Stimulated activated effector memory CD8-positive, alpha-beta T cell treated with anti-CD3 and anti-CD28 coated beads, Interleukin-12 subunit alpha, Interleukin-12 subunit beta, amount 100 ng/mL, for 72 hours (primary cell): ENCODE data around the gene FBXO38.

Source experiments
- ATAC-seq: fragments of 150-1000 bp; cut with Tn5 transposase; 2 replicates; pipeline ENCODE4 v1.10.0; 2021
- DNase-seq, 2 donors: peaks; one replicate each; pipeline ENCODE4 v3.0.0; 2021 to 2022; ENCODE audit warnings: low spot score in 2 of 2
- H3K27ac Mint-ChIP-seq: one replicate; pipeline ENCODE4 v1.8.0; 2022; ENCODE audit warnings: mild to moderate bottlenecking, mixed read lengths
- H3K36me3 Mint-ChIP-seq: one replicate; pipeline ENCODE4 v1.8.0; 2022; ENCODE audit warnings: mild to moderate bottlenecking, mixed read lengths
- H3K4me1 Mint-ChIP-seq: one replicate; pipeline ENCODE4 v1.8.0; 2022; ENCODE audit warnings: mixed read lengths
- H3K4me3 Mint-ChIP-seq: one replicate; pipeline ENCODE4 v1.8.0; 2022; ENCODE audit warnings: mild to moderate bottlenecking, mixed read lengths
- H3K9me3 Mint-ChIP-seq: one replicate; pipeline ENCODE4 v1.8.0; 2022; ENCODE audit warnings: mixed read lengths

The FBXO38 gene

GRCh38 chr5:148376198-148376597 is 7.6 kb upstream of the FBXO38 start:
- no peak for DNase-seq
- Mint-ChIP-seq H3K9me3 (peaks cover 7% of the 10 kb centered on the region), H3K27ac (no peak overlapping the region), H3K36me3 (no peaks in the 10 kb centered on the region), H3K4me1 (no peaks in the 10 kb centered on the region), H3K4me3 (no peak overlapping the region)
- ATAC-seq = no peak

DNA sequence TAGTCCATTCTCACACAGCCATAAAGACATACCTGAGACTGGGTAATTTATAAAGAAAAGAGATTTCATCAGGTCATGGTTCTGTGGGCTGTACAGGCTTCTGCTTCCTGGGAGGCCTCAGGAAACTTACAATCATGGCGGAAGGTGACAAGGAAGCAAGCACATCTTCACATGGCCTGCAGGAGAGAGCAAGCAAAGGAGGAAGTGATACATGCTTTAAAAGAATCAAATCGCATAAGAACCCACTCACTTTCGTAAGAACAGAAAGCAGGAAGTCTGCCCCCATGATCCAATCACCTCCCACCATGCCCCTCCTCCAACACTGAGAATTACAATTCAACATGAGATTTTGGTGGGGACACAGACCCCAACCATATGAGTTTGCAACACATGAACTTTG is 5.1 kb upstream of the FBXO38 start:
- Mint-ChIP-seq H3K36me3 (peaks cover 3% of the 10 kb centered on the region), H3K27ac (no peak overlapping the region), H3K4me1 (peaks cover 6% of the 10 kb centered on the region), H3K9me3 (peaks cover 7% of the 10 kb centered on the region), H3K4me3 (no peak overlapping the region)
- no peak for DNase-seq
- ATAC-seq = no peak

GRCh38 chr5:148379340-148379739 is 4.4 kb upstream of the FBXO38 start:
- Mint-ChIP-seq H3K36me3 (peaks cover 7% of the 10 kb centered on the region), H3K9me3 (peaks cover 7% of the 10 kb centered on the region), H3K4me1 (peaks cover 11% of the 10 kb centered on the region), H3K27ac (no peak overlapping the region), H3K4me3 (no peak overlapping the region)
- ATAC-seq = no peak
- no peak for DNase-seq

DNA sequence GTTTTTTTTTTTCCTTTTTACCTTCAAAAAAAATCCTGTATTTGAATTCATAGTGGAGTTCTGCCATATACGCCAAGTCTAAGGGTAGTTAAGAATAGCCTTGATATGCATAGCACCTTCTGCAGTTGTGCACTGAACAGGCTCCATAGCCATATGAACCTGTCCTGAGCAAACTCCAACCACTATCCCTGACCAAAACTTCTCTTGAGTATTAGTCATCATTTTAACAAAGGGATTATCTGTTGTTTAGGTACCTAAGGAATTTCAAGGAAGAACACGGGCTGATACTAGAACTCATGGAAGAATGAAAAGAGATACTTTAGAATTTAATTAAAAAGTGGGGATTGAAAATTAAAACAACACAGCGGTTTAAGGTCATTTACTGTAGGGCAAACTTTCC is 1.9 kb upstream of the FBXO38 start:
- no peak overlapping the region for H3K27ac Mint-ChIP-seq

DNA sequence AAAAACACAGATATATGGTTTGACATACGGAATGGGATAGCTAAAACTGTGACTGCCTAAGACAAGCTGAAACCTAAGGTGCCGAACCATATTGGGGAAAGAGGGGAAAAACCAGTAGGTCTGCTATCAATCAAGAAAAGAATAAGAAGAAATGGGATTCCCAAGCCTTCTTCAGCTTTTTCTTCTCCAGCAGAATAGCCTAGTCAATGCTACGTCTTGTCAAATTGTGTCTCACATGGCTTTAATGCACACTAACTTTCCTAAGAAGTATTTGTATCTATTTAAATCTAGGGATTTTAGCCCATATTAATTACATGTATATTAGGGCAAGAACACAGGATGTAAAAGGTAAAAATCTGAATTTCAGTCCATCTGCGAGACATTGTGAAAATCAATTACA is 797 bp upstream of the FBXO38 start:
- DNase-seq (no peak), ATAC-seq (no peak)
- H3K4me1 Mint-ChIP-seq = peaks cover 42% of the 10 kb centered on the region
- peaks cover 24% of the 10 kb centered on the region for H3K36me3 Mint-ChIP-seq
- peaks cover 7% of the 10 kb centered on the region for H3K9me3 Mint-ChIP-seq
- peak overlapping the region; percentile 97 for H3K27ac Mint-ChIP-seq
- H3K4me3 Mint-ChIP-seq = peak overlapping the region; percentile 80

More for the DNA sequence above, 1.9 kb upstream of the FBXO38 start:
- Mint-ChIP-seq H3K9me3 (peaks cover 7% of the 10 kb centered on the region), H3K36me3 (peaks cover 13% of the 10 kb centered on the region), H3K4me3 (no peak overlapping the region), H3K4me1 (peaks cover 36% of the 10 kb centered on the region)
- ATAC-seq (no peak), DNase-seq (no peak)

GRCh38 chr5:148384380-148384737 is 601 bp downstream of the FBXO38 start:
- ATAC-seq (peak; percentile 48), DNase-seq (no peak)
- Mint-ChIP-seq H3K27ac (peak overlapping the region; percentile 97), H3K36me3 (peaks cover 36% of the 10 kb centered on the region), H3K9me3 (no peaks in the 10 kb centered on the region), H3K4me3 (peak overlapping the region; percentile 80), H3K4me1 (peaks cover 55% of the 10 kb centered on the region)

DNA sequence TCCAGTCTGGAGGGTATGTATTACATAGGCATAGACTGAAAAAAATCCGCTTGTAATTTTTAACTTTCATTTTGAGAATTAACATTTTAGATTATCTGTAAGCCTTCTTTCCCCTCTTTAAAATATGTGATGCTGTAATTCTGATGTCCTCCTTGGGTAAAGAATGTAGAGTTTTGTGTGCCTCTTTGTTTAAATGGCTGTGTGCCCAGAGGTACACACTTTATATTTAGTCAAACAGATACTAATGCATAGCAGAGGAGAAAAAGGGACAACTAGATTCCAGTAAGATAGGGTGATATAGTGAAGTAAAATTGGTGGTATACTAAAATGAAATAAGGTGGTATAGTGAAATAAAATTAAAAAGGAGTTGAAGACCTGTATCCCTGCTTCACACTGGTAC is 1.3 kb downstream of the FBXO38 start:
- peaks cover 57% of the 10 kb centered on the region for H3K4me1 Mint-ChIP-seq
- ATAC-seq = no peak

DNA sequence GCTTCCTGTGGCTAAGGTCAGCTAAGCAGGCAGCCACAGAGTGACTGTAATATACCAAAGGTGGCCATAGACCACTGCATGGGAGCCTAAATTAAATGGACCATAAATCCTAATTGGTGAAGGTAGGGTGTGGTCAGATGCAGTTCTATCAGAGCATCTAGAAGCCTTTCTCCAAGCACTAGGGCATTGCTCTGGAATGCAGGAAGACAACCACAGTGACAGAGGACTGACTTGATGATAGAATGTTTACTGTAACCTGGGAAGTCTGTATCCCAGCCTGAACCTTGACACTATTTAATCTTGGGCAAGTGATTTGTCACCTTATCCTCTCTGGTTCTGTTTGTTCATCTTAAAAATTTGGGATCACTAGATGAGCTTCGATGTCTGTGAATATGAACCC is 2.3 kb downstream of the FBXO38 start:
- ATAC-seq (no peak), DNase-seq (no peak)
- Mint-ChIP-seq H3K9me3 (no peaks in the 10 kb centered on the region), H3K27ac (peak overlapping the region; percentile 97), H3K36me3 (peaks cover 46% of the 10 kb centered on the region), H3K4me3 (peak overlapping the region; percentile 80), H3K4me1 (peaks cover 64% of the 10 kb centered on the region)

More for the DNA sequence above, 1.3 kb downstream of the FBXO38 start:
- no peak for DNase-seq
- Mint-ChIP-seq H3K4me3 (peak overlapping the region; percentile 80), H3K9me3 (no peaks in the 10 kb centered on the region), H3K36me3 (peaks cover 39% of the 10 kb centered on the region), H3K27ac (peak overlapping the region; percentile 97)

GRCh38 chr5:148387325-148387724 is 3.6 kb downstream of the FBXO38 start:
- DNase-seq (no peak), ATAC-seq (no peak)
- no peak overlapping the region for H3K4me3 Mint-ChIP-seq
- no peak overlapping the region for H3K27ac Mint-ChIP-seq
- H3K4me1 Mint-ChIP-seq = peaks cover 75% of the 10 kb centered on the region
- peaks cover 47% of the 10 kb centered on the region for H3K36me3 Mint-ChIP-seq
- no peaks in the 10 kb centered on the region for H3K9me3 Mint-ChIP-seq

GRCh38 chr5:148388696-148389095 is 4.9 kb downstream of the FBXO38 start:
- H3K4me3 Mint-ChIP-seq = peak overlapping the region; percentile 54
- peaks cover 44% of the 10 kb centered on the region for H3K36me3 Mint-ChIP-seq
- H3K4me1 Mint-ChIP-seq = peaks cover 80% of the 10 kb centered on the region
- H3K27ac Mint-ChIP-seq = peak overlapping the region; percentile 83
- DNase-seq (no peak), ATAC-seq (peak; percentile 74)
- H3K9me3 Mint-ChIP-seq = no peaks in the 10 kb centered on the region

GRCh38 chr5:148390914-148391313 is 7.2 kb downstream of the FBXO38 start:
- ATAC-seq = no peak
- Mint-ChIP-seq H3K4me1 (peaks cover 64% of the 10 kb centered on the region), H3K27ac (no peak overlapping the region), H3K9me3 (no peaks in the 10 kb centered on the region), H3K4me3 (no peak overlapping the region), H3K36me3 (peaks cover 51% of the 10 kb centered on the region)
- DNase-seq = no peak

GRCh38 chr5:148391422-148391821 is 7.7 kb downstream of the FBXO38 start:
- DNase-seq (no peak), ATAC-seq (no peak)
- H3K4me3 Mint-ChIP-seq = no peak overlapping the region
- H3K4me1 Mint-ChIP-seq = peaks cover 58% of the 10 kb centered on the region
- H3K27ac Mint-ChIP-seq = no peak overlapping the region
- H3K36me3 Mint-ChIP-seq = peaks cover 56% of the 10 kb centered on the region
- no peaks in the 10 kb centered on the region for H3K9me3 Mint-ChIP-seq

DNA sequence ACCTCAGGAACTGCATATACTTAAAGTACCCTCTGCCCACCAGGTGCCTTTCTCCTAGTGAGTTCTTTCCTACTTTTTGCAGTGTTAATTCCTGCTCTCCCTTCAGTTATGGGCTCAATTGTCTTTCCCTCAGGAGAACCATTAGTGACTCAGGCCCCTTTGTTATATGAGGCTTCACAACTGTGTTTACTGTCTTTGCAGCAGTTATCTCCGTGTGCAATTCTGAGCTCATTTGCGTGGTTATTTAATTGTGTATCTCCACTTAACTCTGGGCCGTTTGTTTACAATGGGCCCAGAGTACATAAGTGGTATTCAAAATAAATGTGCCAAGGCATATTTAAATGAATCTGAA is 9.6 kb downstream of the FBXO38 start:
- H3K27ac Mint-ChIP-seq = no peak overlapping the region
- H3K4me3 Mint-ChIP-seq = no peak overlapping the region
- H3K36me3 Mint-ChIP-seq = peaks cover 62% of the 10 kb centered on the region
- DNase-seq (no peak), ATAC-seq (no peak)
- no peaks in the 10 kb centered on the region for H3K9me3 Mint-ChIP-seq
- H3K4me1 Mint-ChIP-seq = peaks cover 53% of the 10 kb centered on the region

DNA sequence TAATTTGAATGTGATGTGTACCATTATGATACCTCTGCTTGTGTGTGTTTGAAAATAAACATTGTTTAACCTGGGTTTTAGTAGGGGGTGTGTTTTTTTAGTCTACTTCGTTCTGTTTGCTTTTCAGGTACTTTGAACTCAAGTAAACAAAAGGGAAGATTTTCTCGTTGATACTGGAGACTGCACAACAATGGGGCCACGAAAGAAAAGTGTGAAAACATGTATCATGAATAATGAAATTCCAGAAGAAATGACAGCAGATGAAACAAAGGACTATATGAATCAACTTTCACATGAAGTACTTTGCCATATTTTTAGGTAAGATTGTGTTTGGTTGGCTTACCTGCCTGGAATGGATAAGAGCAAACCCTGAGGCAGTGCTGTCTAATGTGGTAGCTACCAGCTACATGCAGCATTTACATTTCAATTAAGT is 10.8 kb downstream of the FBXO38 start:
- no peak for ATAC-seq
- no peak overlapping the region for H3K27ac Mint-ChIP-seq
- peaks cover 48% of the 10 kb centered on the region for H3K4me1 Mint-ChIP-seq
- H3K36me3 Mint-ChIP-seq = peaks cover 62% of the 10 kb centered on the region
- DNase-seq = no peak
- no peaks in the 10 kb centered on the region for H3K9me3 Mint-ChIP-seq
- H3K4me3 Mint-ChIP-seq = no peak overlapping the region

GRCh38 chr5:148395031-148395430 is 11.3 kb downstream of the FBXO38 start:
- DNase-seq (no peak), ATAC-seq (no peak)
- Mint-ChIP-seq H3K4me1 (peaks cover 48% of the 10 kb centered on the region), H3K4me3 (no peak overlapping the region), H3K36me3 (peaks cover 66% of the 10 kb centered on the region), H3K9me3 (no peaks in the 10 kb centered on the region), H3K27ac (no peak overlapping the region)

GRCh38 chr5:148397968-148398595 is 14.3 kb downstream of the FBXO38 start:
- Mint-ChIP-seq H3K4me1 (peaks cover 36% of the 10 kb centered on the region), H3K36me3 (peaks cover 89% of the 10 kb centered on the region), H3K27ac (peak overlapping the region; percentile 50), H3K9me3 (no peaks in the 10 kb centered on the region), H3K4me3 (no peak overlapping the region)
- no peak for DNase-seq
- no peak for ATAC-seq

- Mint-ChIP-seq H3K27ac (peak overlapping the region; percentile 50), H3K4me3 (no peak overlapping the region), H3K9me3 (no peaks in the 10 kb centered on the region), H3K4me1 (peaks cover 35% of the 10 kb centered on the region), H3K36me3 (peaks cover 95% of the 10 kb centered on the region)
- no peak for ATAC-seq
- no peak for DNase-seq
Measured at GRCh38 chr5:148398698-148399121, 15.0 kb downstream of the FBXO38 start.
